ENCODE data around the gene MARCHF4.

Gene MARCHF4

DNA sequence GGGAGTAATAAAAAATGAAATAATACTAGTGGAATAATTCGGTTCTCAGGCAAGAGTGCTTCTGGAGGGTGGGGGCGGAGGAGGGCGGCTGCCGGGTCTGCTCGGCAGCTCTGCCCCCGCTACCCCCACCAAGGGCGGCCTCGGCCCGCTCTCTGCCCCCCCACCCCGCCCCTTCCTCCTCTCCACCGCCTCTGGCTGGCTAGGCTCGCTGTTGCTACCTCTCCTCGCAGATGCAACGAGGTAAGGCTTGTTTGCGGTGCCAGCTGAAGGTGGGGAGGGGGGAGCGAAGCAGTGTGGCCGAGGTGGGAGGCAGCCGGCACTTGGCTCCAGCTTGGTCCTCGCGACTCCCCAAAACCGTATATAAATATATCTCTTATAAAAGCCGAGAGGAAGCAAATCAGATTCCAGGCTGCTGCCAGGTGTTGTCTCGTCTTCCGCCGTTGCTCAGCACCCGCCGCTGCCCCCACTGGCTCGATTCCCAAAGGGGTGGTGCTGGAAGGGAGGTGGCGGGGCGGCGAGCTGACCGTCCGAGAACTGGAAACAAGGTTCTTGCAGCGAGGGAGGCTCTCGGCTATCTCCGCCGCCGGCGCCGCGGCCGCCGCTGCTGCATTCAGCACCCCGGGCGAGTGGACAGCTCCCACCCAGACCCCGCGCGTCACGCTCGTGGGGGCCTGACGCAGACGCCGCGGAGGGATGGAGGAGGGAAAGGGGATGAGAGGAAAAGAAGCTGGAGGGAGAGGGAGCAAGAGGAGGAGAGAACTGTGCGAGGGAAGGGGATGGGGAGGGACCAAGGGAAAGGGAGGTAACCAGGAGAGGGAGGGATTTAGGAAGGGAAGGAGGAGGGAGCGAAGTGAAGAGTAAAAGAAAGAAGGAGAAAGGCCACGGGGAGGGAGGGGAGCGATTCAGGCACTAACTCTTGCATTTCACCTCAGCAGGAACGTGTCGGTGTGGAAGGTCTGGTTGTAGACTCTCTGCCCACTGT is at the start of gene MARCHF4:
TSS of gene MARCHF4 (minus strand) at position 763 of the 982 bp plus-strand sequence. CDS start 2,223 bp downstream, outside the sequence.
- TF ChIP-seq, protein P1, sequence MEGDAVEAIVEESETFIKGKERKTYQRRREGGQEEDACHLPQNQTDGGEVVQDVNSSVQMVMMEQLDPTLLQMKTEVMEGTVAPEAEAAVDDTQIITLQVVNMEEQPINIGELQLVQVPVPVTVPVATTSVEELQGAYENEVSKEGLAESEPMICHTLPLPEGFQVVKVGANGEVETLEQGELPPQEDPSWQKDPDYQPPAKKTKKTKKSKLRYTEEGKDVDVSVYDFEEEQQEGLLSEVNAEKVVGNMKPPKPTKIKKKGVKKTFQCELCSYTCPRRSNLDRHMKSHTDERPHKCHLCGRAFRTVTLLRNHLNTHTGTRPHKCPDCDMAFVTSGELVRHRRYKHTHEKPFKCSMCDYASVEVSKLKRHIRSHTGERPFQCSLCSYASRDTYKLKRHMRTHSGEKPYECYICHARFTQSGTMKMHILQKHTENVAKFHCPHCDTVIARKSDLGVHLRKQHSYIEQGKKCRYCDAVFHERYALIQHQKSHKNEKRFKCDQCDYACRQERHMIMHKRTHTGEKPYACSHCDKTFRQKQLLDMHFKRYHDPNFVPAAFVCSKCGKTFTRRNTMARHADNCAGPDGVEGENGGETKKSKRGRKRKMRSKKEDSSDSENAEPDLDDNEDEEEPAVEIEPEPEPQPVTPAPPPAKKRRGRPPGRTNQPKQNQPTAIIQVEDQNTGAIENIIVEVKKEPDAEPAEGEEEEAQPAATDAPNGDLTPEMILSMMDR (conservative IDR thresholded peaks at IDR 0.05) = no peak
- peak within 1 kb of the TSS; percentile 64 for H3K27ac ChIP-seq

- H3K27ac ChIP-seq = no peak overlapping the region
- TF ChIP-seq, protein P1 (conservative IDR thresholded peaks at IDR 0.05) = no peak
Measured at GRCh38 chr2:216420367-216421101, 48.3 kb upstream of the MARCHF4 start.

DNA sequence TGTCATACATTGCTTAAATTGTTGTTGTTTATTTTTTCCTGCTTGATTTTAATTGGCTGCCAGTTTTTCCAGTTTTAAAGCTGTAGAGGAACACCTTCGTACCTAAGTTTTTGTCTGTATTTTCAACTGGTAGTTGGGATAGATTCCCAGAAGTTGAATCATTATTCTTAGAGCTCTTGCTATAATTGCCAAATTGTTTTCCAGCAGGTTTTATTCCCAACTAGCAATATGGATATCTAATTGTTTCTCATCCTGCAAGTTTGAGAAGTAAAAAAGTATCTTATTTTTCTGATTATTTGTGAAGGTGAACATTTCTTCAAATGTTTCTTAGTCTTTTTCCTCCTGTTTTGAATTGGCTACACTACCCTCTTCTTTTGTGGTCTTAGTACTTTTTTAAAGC is 46.7 kb upstream of the MARCHF4 start:
- H3K27ac ChIP-seq = no peak overlapping the region
- TF ChIP-seq, protein P1 (conservative IDR thresholded peaks at IDR 0.05) = no peak

GRCh38 chr2:216416571-216417307 is 44.5 kb upstream of the MARCHF4 start:
- TF ChIP-seq, protein P1 (conservative IDR thresholded peaks at IDR 0.05) = no peak
- H3K27ac ChIP-seq = peak overlapping the region; percentile 40

GRCh38 chr2:216415541-216415940 is 43.3 kb upstream of the MARCHF4 start:
- TF ChIP-seq, protein P1 (conservative IDR thresholded peaks at IDR 0.05) = no peak
- no peak overlapping the region for H3K27ac ChIP-seq

- no peak overlapping the region for H3K27ac ChIP-seq
- TF ChIP-seq, protein P1 (conservative IDR thresholded peaks at IDR 0.05) = no peak
Measured at GRCh38 chr2:216414772-216415319, 42.6 kb upstream of the MARCHF4 start.
